NK-92 (cell line): ENCODE data around the gene CREBBP.
A peak's percentile ranks its signal among the peaks of the same experiment; 100 is the strongest.

Experiments
- DNase-seq: peaks from one replicate; lab custom pipeline; 2025; ENCODE audit not compliant: unreplicated experiment; lab: John Stamatoyannopoulos, UW

The CREBBP gene

GRCh38 chr16:3736116-3736515, 144.4 kb downstream of the CREBBP start:
- no peak for DNase-seq

- no peak for DNase-seq
Observed at GRCh38 chr16:3735541-3735940, 145.0 kb downstream of the CREBBP start.

- no peak for DNase-seq
Observed at GRCh38 chr16:3734758-3735221, 145.7 kb downstream of the CREBBP start.

GRCh38 chr16:3734084-3734757, 146.3 kb downstream of the CREBBP start:
- DNase-seq, result no peak

- no peak for DNase-seq
Observed at GRCh38 chr16:3732171-3732570, 148.3 kb downstream of the CREBBP start.

- DNase-seq, result no peak
Observed at GRCh38 chr16:3731126-3731935, 149.2 kb downstream of the CREBBP start.

GRCh38 chr16:3730161-3731125, 150.1 kb downstream of the CREBBP start:
- no peak for DNase-seq

GRCh38 chr16:3729161-3730112, 151.1 kb downstream of the CREBBP start:
- no peak for DNase-seq

DNA sequence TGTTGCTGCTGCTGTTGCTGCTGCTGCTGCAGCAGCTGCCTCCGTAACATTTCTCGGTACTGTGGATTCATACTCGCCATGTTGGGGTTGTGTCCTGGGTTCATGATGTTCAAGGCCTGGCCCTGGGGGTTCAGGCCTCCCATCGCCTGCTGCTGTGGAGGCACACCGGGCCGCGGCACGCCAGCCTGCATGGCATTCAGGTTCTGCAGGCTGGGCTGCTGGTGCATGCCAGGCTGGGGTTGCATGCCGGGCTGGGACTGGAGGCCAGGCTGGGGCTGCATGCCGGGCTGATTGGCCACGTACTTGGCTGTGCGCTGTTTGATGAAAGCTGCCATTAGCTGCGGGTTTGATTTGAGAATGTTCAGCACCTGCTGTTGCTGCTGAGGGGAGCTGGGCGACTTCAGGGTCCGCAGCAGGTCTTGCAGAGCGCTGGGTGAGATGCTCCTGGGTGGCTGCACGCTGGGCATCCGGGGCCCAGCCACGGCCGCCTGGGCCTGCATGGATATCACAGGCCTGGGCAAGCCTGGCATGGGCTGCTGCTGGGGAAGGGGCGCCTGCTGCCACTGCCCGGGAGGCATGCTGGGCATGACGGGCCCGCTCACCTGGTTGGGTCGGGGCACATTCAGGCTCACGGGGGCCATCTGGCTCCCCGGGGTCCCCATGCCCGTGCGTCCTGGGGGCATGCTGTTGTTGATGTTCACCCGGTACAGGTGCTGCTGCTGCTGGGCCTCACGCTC, 151.9 kb downstream of the CREBBP start:
- no peak for DNase-seq

GRCh38 chr16:3727806-3728381, 152.6 kb downstream of the CREBBP start:
- no peak for DNase-seq

GRCh38 chr16:3726021-3726687, 154.4 kb downstream of the CREBBP start:
- no peak for DNase-seq

- DNase-seq, result no peak
Observed at GRCh38 chr16:3725276-3725675, 155.2 kb downstream of the CREBBP start.

- DNase-seq, result no peak
Observed at GRCh38 chr16:3722508-3722907, 158.0 kb downstream of the CREBBP start.

GRCh38 chr16:3720418-3720817, 160.1 kb downstream of the CREBBP start:
- DNase-seq, result no peak

DNA sequence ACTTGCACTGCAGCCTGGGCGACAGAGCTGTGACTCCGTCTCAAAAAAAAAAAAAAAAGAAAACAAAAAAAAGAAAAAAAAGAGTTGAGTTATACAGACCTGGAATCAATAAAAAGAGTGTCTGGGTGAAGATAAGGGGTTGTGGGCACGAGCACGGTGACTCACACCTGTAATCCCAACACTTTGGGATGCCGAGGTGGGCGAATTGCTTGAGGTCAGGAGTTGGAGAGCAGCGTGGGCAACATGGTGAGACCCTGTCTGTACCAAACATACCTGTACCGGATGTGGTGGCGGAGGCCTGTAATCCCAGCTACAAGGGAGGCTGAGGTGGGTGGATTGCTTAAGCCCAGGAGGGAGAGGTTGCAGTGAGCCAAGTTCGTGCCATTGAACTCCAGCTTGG, 161.9 kb downstream of the CREBBP start:
- no peak for DNase-seq

DNA sequence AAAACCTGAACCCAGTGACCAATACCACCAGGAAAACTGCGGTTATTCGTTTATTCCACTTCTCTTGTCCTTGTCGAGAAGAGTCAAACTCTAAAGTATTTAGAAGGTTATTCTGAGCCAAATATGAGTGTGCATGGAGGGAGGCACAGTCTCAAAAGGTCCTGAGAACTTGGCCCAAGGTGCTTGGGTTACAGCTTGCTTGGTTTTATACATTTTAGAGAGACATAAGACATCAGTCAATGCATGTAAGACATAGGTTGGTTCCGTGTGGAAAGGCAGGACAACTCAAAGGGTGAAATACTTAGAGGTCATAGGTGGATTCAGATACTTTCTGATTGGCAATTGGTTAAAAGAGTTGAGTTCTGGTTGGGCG, 162.5 kb downstream of the CREBBP start:
- no peak for DNase-seq

- peak; percentile 31 for DNase-seq
Observed at GRCh38 chr16:3717235-3718018, 163.1 kb downstream of the CREBBP start, which contains the start of gene TRAP1. TRAP1 (minus strand) TSS chr16:3717524; CDS start chr16:3717508, 16 bp downstream.

- no peak for DNase-seq
Observed at GRCh38 chr16:3716831-3717234, 163.7 kb downstream of the CREBBP start.
